Peyer's patch (tissue), 4 donors: Measurements from ENCODE around the gene DNAJC6.

ENCODE experiments used
- POLR2A ChIP-seq, 2 donors: fragments of 450-650 bp; IDR thresholded peaks; one replicate each; pipeline ENCODE4 v1.5.1; 2017; ENCODE audit warnings: antibody characterized with exemption in 2 of 2, mild to moderate bottlenecking in 2 of 2, moderate library complexity in 2 of 2
- TF ChIP-seq, protein P1 (sequence below), 6 experiments: fragments of 450-650 bp in 4 of 6; fragments of 200-600 bp in 2 of 6; sonication (generic) in 1 of 6; IDR thresholded peaks; one replicate each; pipeline ENCODE4 v1.5.1; 2017 to 2019; ENCODE audit warnings: antibody characterized with exemption in 6 of 6, mild to moderate bottlenecking in 3 of 6, moderate library complexity in 1 of 6

DNA sequence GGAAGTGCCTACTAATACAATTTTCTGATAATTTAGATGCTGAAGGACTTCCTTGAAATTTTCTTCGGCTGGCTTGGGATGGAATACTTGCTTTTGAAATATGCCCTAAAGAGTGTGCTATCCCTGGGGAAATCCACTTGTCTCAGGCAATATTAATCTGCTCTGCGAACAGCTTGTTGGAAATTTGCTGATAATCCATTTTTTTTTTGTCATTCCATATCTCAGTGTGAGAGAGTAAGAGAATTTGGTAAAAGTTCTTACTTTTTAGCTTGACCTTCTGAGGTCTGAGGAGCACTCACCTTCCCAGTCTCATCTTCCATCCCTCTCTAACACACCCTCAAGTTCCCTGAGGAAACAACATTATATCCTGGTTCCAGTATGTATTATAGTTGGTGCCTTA, 36.8 kb downstream of the DNAJC6 start:
- TF ChIP-seq, protein P1, sequence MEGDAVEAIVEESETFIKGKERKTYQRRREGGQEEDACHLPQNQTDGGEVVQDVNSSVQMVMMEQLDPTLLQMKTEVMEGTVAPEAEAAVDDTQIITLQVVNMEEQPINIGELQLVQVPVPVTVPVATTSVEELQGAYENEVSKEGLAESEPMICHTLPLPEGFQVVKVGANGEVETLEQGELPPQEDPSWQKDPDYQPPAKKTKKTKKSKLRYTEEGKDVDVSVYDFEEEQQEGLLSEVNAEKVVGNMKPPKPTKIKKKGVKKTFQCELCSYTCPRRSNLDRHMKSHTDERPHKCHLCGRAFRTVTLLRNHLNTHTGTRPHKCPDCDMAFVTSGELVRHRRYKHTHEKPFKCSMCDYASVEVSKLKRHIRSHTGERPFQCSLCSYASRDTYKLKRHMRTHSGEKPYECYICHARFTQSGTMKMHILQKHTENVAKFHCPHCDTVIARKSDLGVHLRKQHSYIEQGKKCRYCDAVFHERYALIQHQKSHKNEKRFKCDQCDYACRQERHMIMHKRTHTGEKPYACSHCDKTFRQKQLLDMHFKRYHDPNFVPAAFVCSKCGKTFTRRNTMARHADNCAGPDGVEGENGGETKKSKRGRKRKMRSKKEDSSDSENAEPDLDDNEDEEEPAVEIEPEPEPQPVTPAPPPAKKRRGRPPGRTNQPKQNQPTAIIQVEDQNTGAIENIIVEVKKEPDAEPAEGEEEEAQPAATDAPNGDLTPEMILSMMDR (IDR thresholded peaks at IDR 0.05) = no peak
- no peak for TF ChIP-seq POLR2A (IDR thresholded peaks at IDR 0.05)
